GM18526 (cell line): Measurements from ENCODE around the gene SMURF2.

Experiments used
- POLR2A ChIP-seq: IDR thresholded peaks from 3 replicates; pipeline ENCODE4 v1.6.1; 2011; ENCODE audit not compliant: insufficient read length; ENCODE audit errors: extremely low read depth

The SMURF2 gene

GRCh38 chr17:64572682-64573154 is 89.4 kb downstream of the SMURF2 start:
- TF ChIP-seq POLR2A = no peak

- TF ChIP-seq POLR2A = no peak
Observed at GRCh38 chr17:64571746-64572145, 90.4 kb downstream of the SMURF2 start.

GRCh38 chr17:64565563-64565962 is 96.5 kb downstream of the SMURF2 start:
- TF ChIP-seq POLR2A = no peak

GRCh38 chr17:64564098-64564497 is 98.0 kb downstream of the SMURF2 start:
- no peak for TF ChIP-seq POLR2A

- no peak for TF ChIP-seq POLR2A
Observed at GRCh38 chr17:64555281-64555680, 106.8 kb downstream of the SMURF2 start.

- TF ChIP-seq POLR2A = no peak
Observed at GRCh38 chr17:64554028-64554637, 108.0 kb downstream of the SMURF2 start.

- TF ChIP-seq POLR2A = no peak
Observed at GRCh38 chr17:64551461-64551860, 110.6 kb downstream of the SMURF2 start.

GRCh38 chr17:64547319-64547718 is 114.8 kb downstream of the SMURF2 start:
- TF ChIP-seq POLR2A = no peak

- TF ChIP-seq POLR2A = no peak
Observed at GRCh38 chr17:64546716-64547115, 115.4 kb downstream of the SMURF2 start.

GRCh38 chr17:64544742-64545141 is 117.4 kb downstream of the SMURF2 start:
- no peak for TF ChIP-seq POLR2A

- TF ChIP-seq POLR2A = no peak
Observed at GRCh38 chr17:64540118-64540776, 121.9 kb downstream of the SMURF2 start.

GRCh38 chr17:64538508-64539130 is 123.5 kb downstream of the SMURF2 start:
- TF ChIP-seq POLR2A = no peak

GRCh38 chr17:64537488-64537887 is 124.6 kb downstream of the SMURF2 start:
- no peak for TF ChIP-seq POLR2A

GRCh38 chr17:64536913-64537312 is 125.2 kb downstream of the SMURF2 start:
- TF ChIP-seq POLR2A = no peak

- TF ChIP-seq POLR2A = no peak
Observed at GRCh38 chr17:64535357-64535756, 126.8 kb downstream of the SMURF2 start.

- no peak for TF ChIP-seq POLR2A
Observed at GRCh38 chr17:64534187-64534586, 127.9 kb downstream of the SMURF2 start.
